HG03103 (cell line): Measurements from ENCODE around the gene SYNGR1.
"Not testable (repeated sequence)": the region's sequence is repeated elsewhere in the genome, so short reads cannot be mapped to it uniquely, and the experiment has no call there.

Experiments used
- ATAC-seq: cut with Tn5 transposase; IDR thresholded peaks from one replicate; pipeline ENCODE4 v1.9.1; 2021; ENCODE audit warnings: low read depth; ENCODE audit not compliant: unreplicated experiment

The SYNGR1 gene

DNA sequence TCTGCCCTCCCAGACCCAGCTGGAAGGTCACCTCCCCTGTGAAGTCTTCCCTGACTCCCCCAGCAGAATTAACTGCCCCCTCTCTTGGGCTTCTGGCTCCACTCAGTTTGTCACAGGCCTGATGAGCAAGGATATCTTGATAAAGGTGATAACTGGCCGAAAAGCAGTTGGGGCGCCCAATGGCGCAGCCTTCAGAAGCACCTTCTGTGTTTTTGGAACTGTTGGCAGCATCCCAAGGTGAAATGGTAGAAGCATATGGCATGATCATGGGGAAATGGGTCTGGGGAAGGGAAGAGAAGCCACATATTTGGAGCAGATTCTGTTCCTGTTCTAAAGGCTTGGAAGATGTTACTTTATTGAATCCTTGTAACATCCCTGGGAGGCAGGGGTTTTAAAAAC is 47.0 kb downstream of the SYNGR1 start:
- no peak for ATAC-seq

DNA sequence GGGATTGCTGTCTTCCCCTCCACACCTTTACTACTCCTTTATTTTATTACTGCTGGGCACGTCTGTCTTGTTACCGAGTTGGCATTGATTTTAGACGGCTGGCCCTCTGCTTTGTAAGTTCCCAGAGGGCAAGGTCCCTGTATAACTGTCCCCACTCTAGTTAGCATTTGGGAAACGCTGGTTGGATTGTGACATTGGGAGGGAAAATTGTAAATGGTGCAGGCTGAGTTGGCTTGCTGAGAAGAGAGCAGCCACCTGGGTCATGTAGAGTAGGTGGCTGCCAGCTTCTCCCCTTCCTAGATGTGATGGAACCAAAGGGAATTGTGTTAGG is 51.5 kb downstream of the SYNGR1 start:
- ATAC-seq: no peak

DNA sequence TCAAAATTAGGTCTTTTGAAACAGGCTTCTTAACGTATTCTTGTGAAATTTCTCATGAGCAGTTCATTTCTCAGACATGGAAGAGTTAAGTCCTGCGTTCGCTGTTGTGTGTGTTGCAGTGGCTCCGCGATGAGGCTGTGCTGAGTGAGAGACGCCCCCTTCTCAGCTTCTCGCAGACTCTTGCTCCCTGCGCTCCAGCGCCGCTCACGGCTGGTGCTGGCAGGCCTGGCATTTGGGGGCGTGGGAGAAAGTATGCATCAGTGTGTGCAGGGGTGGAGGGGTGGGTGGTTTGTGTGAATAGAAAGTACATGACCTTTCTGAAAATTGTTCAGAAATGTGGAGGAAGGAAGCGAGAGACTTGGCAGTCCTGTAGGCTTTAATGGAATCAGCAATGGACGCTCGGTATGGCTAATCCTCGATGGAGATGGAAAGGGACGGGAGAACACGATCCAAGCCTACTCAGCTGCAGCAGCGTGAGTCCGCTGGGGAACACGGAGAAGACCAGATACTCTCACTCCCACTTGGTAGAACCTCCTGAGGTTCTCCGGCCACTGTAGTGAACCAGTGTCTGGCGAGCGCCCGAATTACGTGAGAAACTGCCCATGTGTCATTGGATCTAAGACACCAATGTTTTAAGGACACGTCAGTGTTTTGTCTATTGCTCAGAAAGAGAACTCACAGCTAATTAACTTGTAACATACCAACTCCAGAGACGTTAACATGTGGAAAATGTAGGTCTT is 55.7 kb downstream of the SYNGR1 start:
- ATAC-seq: no peak

DNA sequence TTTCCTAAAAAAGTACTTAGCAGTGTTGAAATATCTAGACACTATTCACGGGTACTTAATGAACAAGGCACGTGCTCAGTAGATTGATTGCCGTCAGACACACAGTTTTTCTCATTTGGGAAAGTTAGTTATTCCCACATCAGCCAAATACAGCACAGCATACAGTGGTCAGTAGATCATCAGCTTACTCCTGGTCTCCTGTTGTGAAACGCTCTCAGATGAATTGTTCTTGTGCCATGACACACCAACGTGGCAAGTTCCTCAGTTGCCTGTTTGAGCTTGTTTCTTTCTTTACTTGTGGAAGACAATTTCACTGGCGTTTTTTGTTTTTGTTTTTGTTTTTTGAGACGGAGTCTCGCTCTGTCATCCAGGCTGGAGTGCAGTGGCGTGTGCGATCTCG is 58.4 kb downstream of the SYNGR1 start:
- no peak for ATAC-seq

DNA sequence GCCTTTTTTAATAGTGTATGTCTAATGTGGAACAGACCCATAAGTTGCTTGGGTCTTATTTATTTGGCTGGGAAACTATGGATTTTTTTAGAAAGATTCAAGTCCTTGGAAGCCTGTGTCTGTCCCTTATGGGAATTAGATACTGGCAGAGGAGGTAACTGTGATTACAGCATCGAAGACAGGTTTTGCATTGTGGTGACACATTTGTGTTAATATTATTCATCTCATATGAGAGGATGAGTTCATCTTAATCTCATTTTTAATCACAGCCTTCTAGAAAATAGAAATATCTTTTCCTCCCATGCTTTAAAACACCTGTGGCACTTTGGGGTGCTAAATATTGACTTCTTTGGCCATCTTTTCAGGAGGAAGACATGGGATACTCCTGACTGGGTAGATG is 59.0 kb downstream of the SYNGR1 start:
- ATAC-seq: no peak

DNA sequence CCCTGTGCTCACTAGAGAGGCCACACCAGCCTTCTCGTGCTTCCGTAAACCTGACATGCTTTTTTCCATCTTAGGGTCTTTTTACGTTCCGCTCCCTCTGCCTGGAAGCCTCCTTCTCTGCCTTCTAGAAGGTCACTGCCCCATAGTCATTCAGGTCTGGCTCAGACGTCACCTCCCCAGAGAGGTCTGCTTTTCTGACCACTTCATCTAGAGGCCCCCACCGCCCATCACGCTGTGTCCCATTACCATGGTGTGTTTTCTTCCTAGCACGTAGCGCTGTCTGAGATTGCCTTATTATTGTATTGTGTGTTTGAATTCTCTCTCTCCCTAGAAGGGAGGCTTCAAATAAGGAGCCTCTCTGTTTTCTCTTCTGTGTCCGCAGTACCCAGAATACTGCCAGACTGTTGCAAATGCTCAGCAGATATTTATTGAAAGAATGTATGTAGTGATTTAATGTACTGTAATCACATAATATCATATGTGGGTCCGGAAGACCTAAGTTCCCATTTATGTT is 59.8 kb downstream of the SYNGR1 start:
- ATAC-seq: no peak

DNA sequence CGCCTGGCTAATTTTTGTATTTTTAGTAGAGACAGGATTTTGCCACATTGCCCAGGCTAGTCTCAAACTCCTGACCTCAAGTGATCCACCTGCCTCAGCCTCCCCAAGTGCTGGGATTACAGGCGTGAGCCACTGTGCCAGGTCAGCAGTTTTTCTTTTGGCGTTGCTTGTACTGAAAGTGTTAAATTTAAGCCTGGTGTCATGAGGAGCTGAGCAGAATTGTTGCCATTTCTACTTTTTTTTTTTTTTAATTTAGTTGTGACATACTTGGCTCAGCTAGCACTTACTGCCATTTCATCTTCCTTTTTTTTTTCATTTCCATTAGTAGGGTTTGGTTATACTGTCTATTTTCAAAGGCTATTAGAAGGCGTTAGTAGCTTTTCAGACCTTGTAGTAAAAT is 60.5 kb downstream of the SYNGR1 start:
- no peak for ATAC-seq

DNA sequence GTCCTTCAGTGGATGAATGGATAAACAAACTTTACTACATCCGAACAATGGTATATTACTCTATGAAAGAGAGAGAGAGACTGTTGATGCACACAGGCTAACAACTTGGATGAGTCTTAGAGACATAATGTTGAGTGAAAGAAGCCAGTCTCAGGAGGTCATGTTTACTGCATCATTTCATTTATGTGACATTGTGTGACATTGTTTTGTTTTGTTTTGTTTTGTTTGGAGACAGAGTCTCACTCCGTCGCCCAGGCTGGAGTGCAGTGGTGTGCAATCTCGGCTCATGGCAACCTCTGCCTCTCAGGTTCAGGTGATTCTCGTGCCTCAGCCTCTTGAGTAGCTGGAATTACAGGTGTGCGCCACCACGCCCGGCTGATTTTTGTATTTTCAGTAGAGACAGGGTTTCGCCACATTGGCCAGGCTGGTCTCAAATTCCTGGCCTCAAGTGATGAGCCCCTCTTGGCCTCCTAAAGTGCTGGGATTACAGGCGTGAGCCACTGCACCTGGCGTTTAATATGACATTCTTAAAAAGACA is 62.1 kb downstream of the SYNGR1 start:
- not testable (repeated sequence) for ATAC-seq

DNA sequence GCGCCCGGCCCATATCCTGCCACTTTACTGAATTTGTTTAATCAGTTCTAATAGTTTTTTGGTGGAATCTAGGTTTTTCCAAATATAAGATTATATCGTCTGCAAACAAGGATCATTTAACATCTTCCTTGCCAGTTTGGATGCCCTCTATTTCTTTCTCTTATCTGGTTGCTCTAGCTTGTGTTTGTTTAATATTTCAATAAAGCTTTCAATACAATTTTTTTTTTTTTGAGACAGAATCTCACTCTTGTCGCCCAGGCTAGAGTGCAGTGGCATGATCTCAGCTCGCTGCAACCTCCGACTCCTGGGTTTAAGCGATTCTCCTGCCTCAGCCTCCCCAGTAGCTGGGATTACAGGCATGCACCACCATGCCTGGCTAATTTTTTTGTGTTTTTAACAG is 63.4 kb downstream of the SYNGR1 start:
- not testable (repeated sequence) for ATAC-seq

DNA sequence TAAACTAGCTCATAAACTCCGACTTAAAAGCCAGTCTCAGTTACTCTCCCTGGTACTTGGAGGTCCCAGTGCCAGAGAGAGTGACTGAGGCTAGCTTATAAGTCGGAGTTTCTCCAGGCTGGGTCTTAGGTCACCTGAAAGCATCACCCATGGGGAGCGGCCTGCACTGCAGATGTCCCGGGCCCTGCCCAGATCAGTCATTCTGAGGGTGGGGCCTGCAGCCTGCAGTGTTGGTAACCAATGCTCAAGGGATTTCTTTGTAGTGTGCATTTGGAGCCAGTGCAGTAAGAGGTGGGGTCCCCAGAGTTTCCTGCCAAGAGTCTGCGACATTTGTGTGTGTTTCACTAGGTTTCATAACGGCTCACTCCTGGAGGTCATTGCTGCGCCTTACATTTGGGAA is 64.6 kb downstream of the SYNGR1 start:
- ATAC-seq: no peak

DNA sequence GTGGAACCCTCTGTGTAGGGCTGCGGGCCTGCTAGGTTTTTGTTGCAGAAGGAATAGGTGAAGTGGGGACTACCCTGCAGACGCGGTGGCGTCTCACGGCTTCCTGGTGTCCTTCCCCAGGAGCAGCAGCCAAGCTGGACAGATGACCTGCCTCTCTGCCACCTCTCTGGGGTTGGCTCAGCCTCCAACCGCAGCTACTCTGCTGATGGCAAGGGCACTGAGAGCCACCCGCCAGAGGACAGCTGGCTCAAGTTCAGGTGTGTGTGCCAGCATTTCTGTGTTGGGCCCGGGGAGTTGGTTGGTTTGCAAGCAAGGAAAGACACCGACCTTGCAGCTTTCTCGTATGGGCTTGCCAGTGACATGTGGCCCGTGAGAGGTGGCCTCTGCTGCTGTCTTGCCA is 65.1 kb downstream of the SYNGR1 start:
- ATAC-seq: no peak

DNA sequence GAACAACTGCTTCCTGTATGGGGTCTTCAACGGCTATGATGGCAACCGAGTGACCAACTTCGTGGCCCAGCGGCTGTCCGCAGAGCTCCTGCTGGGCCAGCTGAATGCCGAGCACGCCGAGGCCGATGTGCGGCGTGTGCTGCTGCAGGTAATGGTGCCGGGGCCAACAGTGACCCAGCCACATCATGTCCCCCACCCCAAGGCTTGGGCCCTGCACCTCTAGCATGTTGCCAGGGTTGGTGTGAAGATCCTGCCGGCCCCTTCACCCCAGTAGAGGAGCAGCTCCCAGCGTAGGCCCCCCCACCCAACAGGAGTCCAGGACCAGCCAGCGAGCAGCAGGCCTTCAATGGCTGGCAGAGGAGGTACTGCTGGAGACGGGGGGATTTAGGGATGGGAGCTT is 65.7 kb downstream of the SYNGR1 start:
- ATAC-seq: no peak

DNA sequence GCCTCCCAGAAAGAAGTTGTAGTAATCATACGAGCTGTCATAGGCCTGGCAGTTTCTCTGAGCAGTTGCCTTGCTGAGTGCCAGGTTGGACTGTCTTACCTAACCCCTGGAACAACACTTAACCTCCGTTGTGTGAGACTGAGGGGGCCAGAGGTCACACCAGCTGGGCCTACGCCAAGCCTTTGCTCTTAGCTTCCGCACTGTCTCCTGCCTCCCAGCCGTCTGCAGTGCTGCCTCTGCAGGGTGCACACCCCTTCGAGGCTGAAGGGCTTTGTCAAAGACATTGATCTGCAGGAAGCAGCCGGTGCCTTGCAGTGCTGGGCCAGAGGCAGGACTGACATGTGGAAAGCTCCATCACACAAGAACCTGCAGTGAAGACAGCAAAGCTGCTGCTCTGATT is 66.5 kb downstream of the SYNGR1 start:
- ATAC-seq: no peak

DNA sequence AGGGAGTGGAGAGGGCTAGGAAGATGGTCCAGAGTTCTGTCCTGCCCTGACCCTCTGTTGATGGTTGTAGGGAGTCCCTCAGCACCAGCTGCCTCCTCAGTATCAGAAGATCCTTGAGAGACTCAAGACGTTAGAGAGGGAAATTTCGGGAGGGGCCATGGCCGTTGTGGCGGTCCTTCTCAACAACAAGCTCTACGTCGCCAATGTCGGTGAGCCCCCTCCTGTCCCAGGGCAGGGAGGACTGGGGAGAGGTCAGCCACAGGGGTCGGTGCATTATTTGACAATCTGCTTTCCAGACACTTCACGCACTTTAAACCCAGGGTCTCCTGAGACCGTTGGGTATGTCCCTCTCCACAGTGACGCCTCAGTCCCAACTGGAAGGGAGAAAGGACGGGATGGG is 67.8 kb downstream of the SYNGR1 start:
- no peak for ATAC-seq

DNA sequence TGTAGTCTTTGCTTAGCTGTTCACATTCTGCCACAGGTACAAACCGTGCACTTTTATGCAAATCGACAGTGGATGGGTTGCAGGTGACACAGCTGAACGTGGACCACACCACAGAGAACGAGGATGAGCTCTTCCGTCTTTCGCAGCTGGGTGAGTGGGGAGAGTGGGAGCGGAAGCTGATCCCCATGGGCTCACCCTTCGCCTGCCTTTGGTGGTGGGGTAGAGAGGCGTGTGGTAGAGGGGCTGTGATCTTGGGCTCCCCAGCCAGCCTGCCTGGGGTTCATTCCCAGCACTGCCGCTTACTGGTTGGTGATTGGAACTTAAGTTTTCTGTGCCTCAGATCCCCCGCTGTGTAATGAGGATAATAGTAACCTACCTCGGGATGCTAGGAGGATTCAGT is 68.9 kb downstream of the SYNGR1 start:
- ATAC-seq: no peak

DNA sequence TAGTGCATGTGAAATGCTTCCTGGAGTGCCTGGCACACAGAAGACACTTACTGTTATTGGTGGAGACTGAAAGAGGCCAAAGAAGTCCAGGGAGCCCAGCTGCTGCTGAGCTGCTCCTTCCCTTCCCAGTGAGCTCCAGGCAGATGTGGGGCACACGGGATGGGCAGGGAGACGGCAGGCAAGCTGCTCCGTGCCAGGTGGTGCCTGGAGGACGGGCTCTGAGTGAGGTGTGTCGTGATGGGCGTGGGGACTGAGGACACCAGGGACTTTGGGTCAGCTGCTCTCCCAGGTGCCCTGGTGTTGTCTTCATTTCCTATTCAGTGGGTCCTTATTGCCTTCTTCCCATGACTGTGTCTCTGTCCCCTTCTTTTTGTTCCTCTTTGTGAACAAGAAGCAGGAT is 69.3 kb downstream of the SYNGR1 start:
- no peak for ATAC-seq

DNA sequence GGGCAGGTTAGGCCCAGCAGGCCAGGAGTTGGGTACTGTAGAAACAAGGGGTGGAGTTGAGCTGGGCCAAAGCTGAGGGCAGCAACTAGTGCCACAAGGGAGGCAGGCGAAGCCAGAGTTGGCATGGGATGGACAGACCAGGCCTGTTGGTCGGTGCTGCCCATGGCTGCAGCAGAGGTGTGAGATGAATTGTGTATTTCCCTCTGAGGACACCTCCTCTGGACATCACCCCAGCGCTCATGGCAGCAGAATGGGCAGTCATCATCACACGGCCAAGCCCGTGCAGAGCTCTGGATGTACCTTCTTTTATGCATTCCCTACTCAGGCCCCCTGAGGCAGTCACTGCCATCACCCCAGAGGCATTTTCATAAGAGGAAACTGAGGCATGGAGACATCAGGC is 70.1 kb downstream of the SYNGR1 start:
- no peak for ATAC-seq

DNA sequence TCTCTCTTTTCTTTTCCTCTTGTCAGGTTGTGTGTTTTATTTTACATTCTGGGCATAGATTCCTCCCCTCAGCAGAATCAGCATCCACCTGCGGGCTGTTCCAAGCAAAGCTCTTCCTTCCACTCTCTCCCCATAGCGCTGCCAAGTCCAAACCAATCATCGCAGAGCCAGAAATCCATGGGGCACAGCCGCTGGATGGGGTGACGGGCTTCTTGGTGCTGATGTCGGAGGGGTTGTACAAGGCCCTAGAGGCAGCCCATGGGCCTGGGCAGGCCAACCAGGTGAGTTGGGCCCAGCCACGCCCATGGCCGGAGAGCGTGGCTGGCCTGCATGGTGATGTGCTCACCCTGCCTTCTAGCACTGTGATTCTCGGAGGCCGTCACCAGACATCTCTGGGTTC is 71.9 kb downstream of the SYNGR1 start:
- no peak for ATAC-seq

DNA sequence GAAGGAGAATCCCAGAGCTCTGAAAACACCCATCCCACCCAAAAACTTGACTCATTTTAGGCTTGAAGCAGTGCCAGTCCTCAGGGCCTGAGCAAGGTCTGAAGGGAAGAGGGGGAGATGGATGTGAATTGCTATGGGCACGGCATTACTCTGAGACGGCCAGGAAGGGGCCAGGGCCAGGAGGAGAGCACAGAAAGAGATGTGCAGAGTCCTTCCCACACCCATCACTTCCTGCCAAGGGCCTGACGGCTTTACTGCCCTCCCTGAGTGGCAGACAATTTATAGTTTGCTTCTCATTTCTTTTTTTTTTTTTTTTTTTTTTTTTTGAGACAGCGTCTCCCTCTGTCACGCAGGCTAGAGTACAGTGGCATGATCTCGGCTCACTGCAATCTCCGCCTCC is 72.3 kb downstream of the SYNGR1 start:
- no peak for ATAC-seq

DNA sequence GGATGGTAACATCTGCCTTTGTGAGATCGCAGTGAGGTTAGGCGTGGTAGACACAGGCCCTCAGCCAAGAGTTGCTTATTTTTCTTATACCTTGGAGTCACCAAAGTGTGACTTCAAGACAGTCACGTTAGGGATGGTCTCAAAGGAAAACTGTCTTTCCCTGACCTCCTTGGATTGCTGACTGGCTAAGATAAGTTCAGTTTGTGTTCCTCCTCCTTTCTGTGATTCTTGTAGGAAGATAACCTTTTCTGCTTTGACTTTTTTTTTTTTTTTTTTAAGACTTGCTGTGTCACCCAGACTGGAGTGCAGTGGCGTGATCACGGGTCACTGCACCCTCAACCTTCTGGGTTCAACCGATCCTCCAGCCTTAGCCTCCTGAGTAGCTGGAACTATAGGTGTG is 72.9 kb downstream of the SYNGR1 start:
- ATAC-seq: no peak

DNA sequence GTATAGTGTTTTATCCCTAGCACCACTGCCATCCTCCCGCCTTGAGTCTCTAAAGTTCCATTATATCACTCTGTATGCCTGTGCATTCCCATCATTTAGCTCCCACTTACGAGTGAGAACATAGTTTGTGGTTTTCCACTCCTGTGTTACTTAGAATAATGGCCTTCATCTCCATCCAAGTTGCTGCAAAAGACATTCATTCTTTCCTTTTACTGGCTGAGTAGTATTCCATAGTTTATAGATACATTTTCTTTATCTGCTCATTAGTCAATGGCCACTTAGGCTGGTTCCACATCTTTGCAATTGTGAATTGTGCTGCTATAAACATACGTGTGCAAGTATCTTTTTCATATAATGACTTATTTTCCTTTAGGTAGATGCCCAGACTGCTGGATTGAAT is 74.2 kb downstream of the SYNGR1 start:
- no peak for ATAC-seq

DNA sequence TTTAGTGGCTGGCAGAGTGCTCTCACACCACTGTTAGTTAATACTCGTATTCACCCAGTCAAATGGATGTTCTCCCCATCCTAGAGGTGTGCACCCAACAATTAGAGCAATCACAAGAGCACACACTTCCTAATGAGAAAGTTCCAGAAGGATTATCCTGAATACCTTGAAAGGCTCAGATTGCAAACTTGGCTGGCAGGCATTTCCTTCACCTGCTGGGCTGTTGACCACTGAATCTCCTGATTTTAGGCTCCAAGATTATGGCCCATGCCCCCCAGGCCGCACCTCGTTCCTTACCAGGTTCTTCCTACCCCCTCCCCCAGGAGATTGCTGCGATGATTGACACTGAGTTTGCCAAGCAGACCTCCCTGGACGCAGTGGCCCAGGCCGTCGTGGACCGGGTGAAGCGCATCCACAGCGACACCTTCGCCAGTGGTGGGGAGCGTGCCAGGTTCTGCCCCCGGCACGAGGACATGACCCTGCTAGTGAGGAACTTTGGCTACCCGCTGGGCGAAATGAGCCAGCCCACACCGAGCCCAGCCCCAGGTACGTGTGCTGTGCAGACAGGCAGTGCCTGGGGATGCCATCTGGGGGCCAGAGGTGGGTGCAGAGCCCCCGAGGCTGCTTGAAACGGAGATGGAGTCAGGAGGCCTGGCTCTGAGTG is 76.7 kb downstream of the SYNGR1 start:
- ATAC-seq: no peak
